ENCODE data around the gene TTYH1.

The TTYH1 gene

GRCh38 chr19:54433697-54434096 lies 18.4 kb downstream of the TTYH1 start:
- no peaks in the 10 kb centered on the region; the same call in 1 of the 2 replicates for H3K4me1 ChIP-seq
- no peaks in the 10 kb centered on the region for H3K36me3 ChIP-seq
- H3K9me3 ChIP-seq, result no peaks in the 10 kb centered on the region; the same call in 1 of the 2 replicates
- H3K4me3 ChIP-seq (ENCODE audit: low read depth, low read length), result no peak overlapping the region
- peaks cover 40% of the 10 kb centered on the region for H3K27me3 ChIP-seq
- TF ChIP-seq, protein P1, sequence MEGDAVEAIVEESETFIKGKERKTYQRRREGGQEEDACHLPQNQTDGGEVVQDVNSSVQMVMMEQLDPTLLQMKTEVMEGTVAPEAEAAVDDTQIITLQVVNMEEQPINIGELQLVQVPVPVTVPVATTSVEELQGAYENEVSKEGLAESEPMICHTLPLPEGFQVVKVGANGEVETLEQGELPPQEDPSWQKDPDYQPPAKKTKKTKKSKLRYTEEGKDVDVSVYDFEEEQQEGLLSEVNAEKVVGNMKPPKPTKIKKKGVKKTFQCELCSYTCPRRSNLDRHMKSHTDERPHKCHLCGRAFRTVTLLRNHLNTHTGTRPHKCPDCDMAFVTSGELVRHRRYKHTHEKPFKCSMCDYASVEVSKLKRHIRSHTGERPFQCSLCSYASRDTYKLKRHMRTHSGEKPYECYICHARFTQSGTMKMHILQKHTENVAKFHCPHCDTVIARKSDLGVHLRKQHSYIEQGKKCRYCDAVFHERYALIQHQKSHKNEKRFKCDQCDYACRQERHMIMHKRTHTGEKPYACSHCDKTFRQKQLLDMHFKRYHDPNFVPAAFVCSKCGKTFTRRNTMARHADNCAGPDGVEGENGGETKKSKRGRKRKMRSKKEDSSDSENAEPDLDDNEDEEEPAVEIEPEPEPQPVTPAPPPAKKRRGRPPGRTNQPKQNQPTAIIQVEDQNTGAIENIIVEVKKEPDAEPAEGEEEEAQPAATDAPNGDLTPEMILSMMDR (IDR thresholded peaks at IDR 0.05; ENCODE audit: low read depth, low read length), result no peak
- no peak for DNase-seq

GRCh38 chr19:54434112-54434872 lies 19.0 kb downstream of the TTYH1 start:
- no peaks in the 10 kb centered on the region; the same call in 1 of the 2 replicates for H3K9me3 ChIP-seq
- no peaks in the 10 kb centered on the region for H3K36me3 ChIP-seq
- peaks cover 34% of the 10 kb centered on the region for H3K27me3 ChIP-seq
- no peak overlapping the region for H3K4me3 ChIP-seq (ENCODE audit: low read depth, low read length)
- H3K4me1 ChIP-seq, result no peaks in the 10 kb centered on the region; the same call in 1 of the 2 replicates
- TF ChIP-seq, protein P1 (IDR thresholded peaks at IDR 0.05; ENCODE audit: low read depth, low read length), result no peak
- DNase-seq, result no peak

- Histone ChIP-seq H3K4me3 (ENCODE audit: low read depth, low read length) (no peak overlapping the region), H3K27me3 (peaks cover 29% of the 10 kb centered on the region), H3K9me3 (no peaks in the 10 kb centered on the region; the same call in 1 of the 2 replicates), H3K4me1 (no peaks in the 10 kb centered on the region; the same call in 1 of the 2 replicates), H3K36me3 (no peaks in the 10 kb centered on the region)
- TF ChIP-seq, protein P1 (IDR thresholded peaks at IDR 0.05; ENCODE audit: low read depth, low read length), result no peak
- no peak for DNase-seq
These were observed 19.6 kb downstream of the TTYH1 start for GRCh38 chr19:54434873-54435214.

DNA sequence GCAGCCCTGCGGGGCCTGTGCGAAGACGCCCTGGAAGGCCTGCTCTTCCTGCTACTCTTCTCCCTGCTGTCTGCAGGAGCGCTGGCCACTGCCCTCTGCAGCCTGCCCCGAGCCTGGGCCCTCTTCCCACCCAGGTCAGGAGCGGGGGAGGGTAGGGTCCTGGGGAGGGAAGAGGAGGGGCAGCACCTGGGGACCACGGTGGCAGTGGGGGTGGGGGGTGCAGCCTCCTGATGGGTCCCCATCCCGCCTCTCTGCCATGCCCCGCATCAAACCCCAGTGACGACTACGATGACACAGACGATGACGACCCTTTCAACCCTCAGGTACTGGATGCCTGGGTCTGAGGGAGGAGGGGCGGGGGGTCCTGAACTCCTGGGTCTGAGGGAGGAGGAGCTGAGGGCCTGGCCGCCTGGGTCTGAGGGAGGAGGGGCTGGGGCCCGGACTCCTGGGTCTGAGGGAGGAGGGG lies 20.3 kb downstream of the TTYH1 start:
- TF ChIP-seq, protein P1 (IDR thresholded peaks at IDR 0.05; ENCODE audit: low read depth, low read length), result no peak
- no peaks in the 10 kb centered on the region; the same call in 1 of the 2 replicates for H3K4me1 ChIP-seq
- H3K4me3 ChIP-seq (ENCODE audit: low read depth, low read length), result no peak overlapping the region

GRCh38 chr19:54436031-54436523 lies 20.8 kb downstream of the TTYH1 start:
- DNase-seq, result no peak
- no peaks in the 10 kb centered on the region; the same call in 1 of the 2 replicates for H3K4me1 ChIP-seq
- H3K27me3 ChIP-seq, result peaks cover 24% of the 10 kb centered on the region
- no peak overlapping the region for H3K4me3 ChIP-seq (ENCODE audit: low read depth, low read length)
- TF ChIP-seq, protein P1 (IDR thresholded peaks at IDR 0.05; ENCODE audit: low read depth, low read length), result no peak
- no peaks in the 10 kb centered on the region for H3K36me3 ChIP-seq
- no peaks in the 10 kb centered on the region; the same call in 1 of the 2 replicates for H3K9me3 ChIP-seq

More for the DNA sequence above, 20.3 kb downstream of the TTYH1 start:
- DNase-seq, result no peak
- Histone ChIP-seq H3K36me3 (no peaks in the 10 kb centered on the region), H3K27me3 (peaks cover 24% of the 10 kb centered on the region), H3K9me3 (no peaks in the 10 kb centered on the region; the same call in 1 of the 2 replicates)

All from BE2C (cell line).